PC-3 (cell line): ENCODE data around the gene TRRAP. TPM values are rescaled to one million over a fixed set of nuclear protein-coding genes. Genes with fewer than 3 reads are reported as not detected.
"Not testable (repeated sequence)": the region's sequence is repeated elsewhere in the genome, so short reads cannot be mapped to it uniquely, and the experiment has no call there.

Experiments
- ATAC-seq: fragments of 200-7000 bp; cut with Tn5 transposase; 2 replicates; pipeline ENCODE4 v1.9.1; 2020; ENCODE audit warnings: mild to moderate bottlenecking, moderate library complexity
- BruUV-seq: library from RNA; stranded (reverse); fragments of 400-500 nt; replicated peaks from 2 replicates; lab custom pipeline; 2021; lab: Mats Ljungman, UMichigan
- CTCF ChIA-PET: fragments of 300-600 bp; sonication (Branson Sonifier 250); formaldehyde crosslinking; loops from one replicate; lab custom pipeline; 2022; ENCODE audit warnings: antibody characterized with exemption; lab: Charles Lee
- POLR2A ChIA-PET: fragments of 300-600 bp; sonication (Branson Sonifier 250); formaldehyde crosslinking; loops from one replicate; lab custom pipeline; 2022; ENCODE audit warnings: antibody characterized with exemption; ENCODE audit not compliant: unreplicated experiment; lab: Charles Lee
- DNase-seq: peaks from one replicate; pipeline ENCODE4 v3.0.0-alpha.2; 2015
- H2AFZ ChIP-seq: fragments of 300-600 bp; sonication (generic); 2 replicates; pipeline ENCODE4 v1.6.0; 2016; ENCODE audit warnings: antibody characterized with exemption, low read length
- H3F3A ChIP-seq: fragments of 300-600 bp; sonication (generic); one replicate; pipeline ENCODE4 v1.6.0; 2017; ENCODE audit warnings: antibody characterized with exemption, low read length, control low read depth, mild to moderate bottlenecking; ENCODE audit not compliant: unreplicated experiment
- H3K27ac ChIP-seq: fragments of 300-600 bp; sonication (generic); 2 replicates; pipeline ENCODE4 v1.5.1; 2016; ENCODE audit warnings: mild to moderate bottlenecking, low read length
- H3K27me3 ChIP-seq: fragments of 300-600 bp; sonication (generic); 2 replicates; pipeline ENCODE4 v1.6.1; 2016; ENCODE audit warnings: low read length, mixed read lengths
- H3K36me3 ChIP-seq: fragments of 300-600 bp; sonication (generic); 2 replicates; pipeline ENCODE4 v1.6.1; 2016; ENCODE audit warnings: low read depth, mixed run types, low read length, mixed read lengths
- H3K4me1 ChIP-seq: fragments of 300-600 bp; sonication (generic); 2 replicates; pipeline ENCODE4 v1.5.1; 2016; ENCODE audit warnings: low read length; ENCODE audit not compliant: insufficient read depth
- H3K4me2 ChIP-seq: fragments of 300-600 bp; sonication (generic); 2 replicates; pipeline ENCODE4 v1.6.0; 2016; ENCODE audit warnings: low read length
- H3K4me3 ChIP-seq: fragments of 300-600 bp; sonication (generic); 2 replicates; pipeline ENCODE4 v1.5.1; 2016; ENCODE audit warnings: mild to moderate bottlenecking, low read length, mixed read lengths
- H3K79me2 ChIP-seq: fragments of 300-600 bp; sonication (generic); 2 replicates; pipeline ENCODE4 v1.6.1; 2017; ENCODE audit warnings: low read length, mixed read lengths
- H3K9ac ChIP-seq: fragments of 300-600 bp; sonication (generic); 2 replicates; pipeline ENCODE4 v1.6.0; 2016; ENCODE audit warnings: mild to moderate bottlenecking, low read length
- H3K9me2 ChIP-seq: fragments of 300-600 bp; sonication (generic); replicated peaks from 2 replicates; pipeline ENCODE4 v1.6.1; 2016; ENCODE audit warnings: mixed run types, low read length, mixed read lengths
- H3K9me3 ChIP-seq: fragments of 300-600 bp; sonication (generic); 2 replicates; pipeline ENCODE4 v1.6.1; 2016; ENCODE audit warnings: low read length, mixed read lengths
- H4K20me1 ChIP-seq: fragments of 300-600 bp; sonication (generic); 2 replicates; pipeline ENCODE4 v1.6.1; 2016; ENCODE audit warnings: low read length, mixed read lengths
- CTCF ChIP-seq: fragments of 300-600 bp; sonication (generic); conservative IDR thresholded peaks from 2 replicates; pipeline ENCODE4 v1.5.1; 2017; ENCODE audit warnings: antibody characterized with exemption, low read depth, mild to moderate bottlenecking, low read length
- EZH2 ChIP-seq: fragments of 300-600 bp; sonication (generic); IDR thresholded peaks from one replicate; pipeline ENCODE4 v1.6.1; 2017; ENCODE audit warnings: antibody characterized with exemption, mild to moderate bottlenecking, low read length; ENCODE audit not compliant: unreplicated experiment
- EZH2phosphoT487 ChIP-seq: fragments of 300-600 bp; sonication (generic); IDR thresholded peaks from 2 replicates; pipeline ENCODE4 v1.6.1; 2018; ENCODE audit warnings: mild to moderate bottlenecking, antibody characterized with exemption, low read length, borderline replicate concordance
- intact Hi-C: fragments of 100-400 bp; cut with micrococcal nuclease; formaldehyde crosslinking; loops from 2 replicates; pipeline ENCODE4 v1.9.0; 2023
- total RNA-seq: library from RNA; depleted of rRNA; stranded (reverse); fragments of >200 nt; gene quantifications from 2 replicates; pipeline ENCODE4 v1.2.3, GENCODE V29; 2014

Gene TRRAP
- total RNA-seq, 1 experiment from 2014 or later: 17.7 TPM

GRCh38 chr7:99042957-99043356, 164.6 kb downstream of the TRRAP start:
- no peak overlapping the region for H3K9ac ChIP-seq
- H3K79me2 ChIP-seq: peaks cover 17% of the 10 kb centered on the region; the same call in 1 of the 2 replicates
- no peak for TF ChIP-seq CTCF
- TF ChIP-seq EZH2: no peak
- TF ChIP-seq EZH2phosphoT487: no peak
- no peaks in the 10 kb centered on the region for H4K20me1 ChIP-seq
- no TSS peak for BruUV-seq
- no peaks in the 10 kb centered on the region for H3K27me3 ChIP-seq
- POLR2A ChIA-PET: no interaction called here
- H3K9me3 ChIP-seq: no peaks in the 10 kb centered on the region
- no peak overlapping the region for H3K4me3 ChIP-seq
- peak overlapping the region; percentile 42 for H3K4me2 ChIP-seq
- CTCF ChIA-PET: no interaction called here
- peaks cover 26% of the 10 kb centered on the region for H3K4me1 ChIP-seq
- H3F3A ChIP-seq: no peaks in the 10 kb centered on the region
- H3K9me2 ChIP-seq: no peaks in the 10 kb centered on the region
- intact Hi-C loops: loop anchor here (5.0 kb wide), 5 partner anchors 59 to 284 kb away; partner anchors contain the start of genes ARPC1A and SMURF1
- H2AFZ ChIP-seq: no peak overlapping the region
- DNase-seq: peak; percentile 58
- ATAC-seq: peak; percentile 61
- H3K36me3 ChIP-seq: peaks cover 66% of the 10 kb centered on the region
- H3K27ac ChIP-seq: 0 out of 2 replicates have a peak overlapping the region, but pooled peaks have one; percentile 1

GRCh38 chr7:99044858-99045257, 166.5 kb downstream of the TRRAP start:
- intact Hi-C loops: loop anchor here (5.0 kb wide), 5 partner anchors 57 to 282 kb away; partner anchors contain the start of genes ARPC1A and SMURF1
- H3K27me3 ChIP-seq, H2AFZ ChIP-seq, H3K9ac ChIP-seq, H3K9me3 ChIP-seq, H3K4me3 ChIP-seq, H3K27ac ChIP-seq, CTCF ChIA-PET, BruUV-seq, ATAC-seq, H3K9me2 ChIP-seq, DNase-seq, H3K4me2 ChIP-seq, H4K20me1 ChIP-seq, H3F3A ChIP-seq: not testable (repeated sequence)
- peaks cover 30% of the 10 kb centered on the region for H3K4me1 ChIP-seq
- H3K36me3 ChIP-seq: peaks cover 67% of the 10 kb centered on the region
- POLR2A ChIA-PET: interaction anchor here (0.7 kb wide), 1 partner anchor 98 kb away, joined by 3 read pairs; no protein-coding TSS in a partner anchor
- peaks cover 26% of the 10 kb centered on the region for H3K79me2 ChIP-seq

- H3K27ac ChIP-seq, ATAC-seq, CTCF ChIA-PET, DNase-seq, H3K9ac ChIP-seq, H3K4me2 ChIP-seq, intact Hi-C loops, H3K4me3 ChIP-seq, BruUV-seq, H4K20me1 ChIP-seq, H3F3A ChIP-seq, H2AFZ ChIP-seq, H3K27me3 ChIP-seq, H3K9me2 ChIP-seq, H3K9me3 ChIP-seq: not testable (repeated sequence)
- Histone ChIP-seq H3K79me2 (peaks cover 29% of the 10 kb centered on the region), H3K4me1 (peaks cover 34% of the 10 kb centered on the region), H3K36me3 (peaks cover 66% of the 10 kb centered on the region)
- POLR2A ChIA-PET: interaction anchor here (0.7 kb wide), 1 partner anchor 64 kb away, joined by 8 read pairs; no protein-coding TSS in a partner anchor
Measured at GRCh38 chr7:99046262-99046661, 167.9 kb downstream of the TRRAP start.
